ENCODE results near the gene MLXIPL. TPM values are rescaled to one million over a fixed set of nuclear protein-coding genes. Genes with fewer than 3 reads are reported as not detected.
A peak's percentile ranks its signal among the peaks of the same experiment; 100 is the strongest.
"Not testable (repeated sequence)": the region's sequence is repeated elsewhere in the genome, so short reads cannot be mapped to it uniquely, and the experiment has no call there.

The MLXIPL gene
- total RNA-seq, 1 donor from 2014 or later, result not detected

DNA sequence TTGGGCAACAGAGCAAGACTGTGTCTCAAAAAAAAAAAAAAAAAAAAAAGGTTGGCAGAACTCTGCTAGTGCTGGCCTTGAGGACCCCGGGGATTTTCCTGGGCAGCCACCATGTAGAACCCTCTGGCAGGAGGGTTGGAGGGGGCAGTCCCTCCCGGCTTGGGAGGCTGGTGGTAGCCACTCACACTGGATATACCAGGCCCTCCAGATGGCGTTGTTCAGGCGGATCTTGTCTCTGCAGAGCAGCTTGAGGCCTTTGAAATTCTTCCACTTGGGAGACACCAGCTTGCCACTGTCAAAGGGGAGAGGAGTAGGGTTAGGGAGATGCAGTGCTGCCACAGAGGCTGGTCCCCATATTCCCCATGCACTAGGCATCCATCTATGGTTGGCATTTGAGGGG is 8.4 kb downstream of the MLXIPL start:
- H3K9me3 Mint-ChIP-seq (ENCODE audit: low read depth), result no peaks in the 10 kb centered on the region
- no peaks in the 10 kb centered on the region for H3K36me3 Mint-ChIP-seq (ENCODE audit: low read depth)
- no peak for DNase-seq (ENCODE audit: low spot score)
- no peak overlapping the region for H3K27ac Mint-ChIP-seq (ENCODE audit: unreplicated experiment)
- H3K4me1 Mint-ChIP-seq (ENCODE audit: low read depth), result peaks cover 2% of the 10 kb centered on the region
- peaks cover 9% of the 10 kb centered on the region for H3K27me3 Mint-ChIP-seq (ENCODE audit: low read depth)
- TF ChIP-seq, protein P1, sequence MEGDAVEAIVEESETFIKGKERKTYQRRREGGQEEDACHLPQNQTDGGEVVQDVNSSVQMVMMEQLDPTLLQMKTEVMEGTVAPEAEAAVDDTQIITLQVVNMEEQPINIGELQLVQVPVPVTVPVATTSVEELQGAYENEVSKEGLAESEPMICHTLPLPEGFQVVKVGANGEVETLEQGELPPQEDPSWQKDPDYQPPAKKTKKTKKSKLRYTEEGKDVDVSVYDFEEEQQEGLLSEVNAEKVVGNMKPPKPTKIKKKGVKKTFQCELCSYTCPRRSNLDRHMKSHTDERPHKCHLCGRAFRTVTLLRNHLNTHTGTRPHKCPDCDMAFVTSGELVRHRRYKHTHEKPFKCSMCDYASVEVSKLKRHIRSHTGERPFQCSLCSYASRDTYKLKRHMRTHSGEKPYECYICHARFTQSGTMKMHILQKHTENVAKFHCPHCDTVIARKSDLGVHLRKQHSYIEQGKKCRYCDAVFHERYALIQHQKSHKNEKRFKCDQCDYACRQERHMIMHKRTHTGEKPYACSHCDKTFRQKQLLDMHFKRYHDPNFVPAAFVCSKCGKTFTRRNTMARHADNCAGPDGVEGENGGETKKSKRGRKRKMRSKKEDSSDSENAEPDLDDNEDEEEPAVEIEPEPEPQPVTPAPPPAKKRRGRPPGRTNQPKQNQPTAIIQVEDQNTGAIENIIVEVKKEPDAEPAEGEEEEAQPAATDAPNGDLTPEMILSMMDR (IDR thresholded peaks at IDR 0.05), result peak; percentile 49
- no peak overlapping the region for H3K4me3 Mint-ChIP-seq (ENCODE audit: unreplicated experiment)

DNA sequence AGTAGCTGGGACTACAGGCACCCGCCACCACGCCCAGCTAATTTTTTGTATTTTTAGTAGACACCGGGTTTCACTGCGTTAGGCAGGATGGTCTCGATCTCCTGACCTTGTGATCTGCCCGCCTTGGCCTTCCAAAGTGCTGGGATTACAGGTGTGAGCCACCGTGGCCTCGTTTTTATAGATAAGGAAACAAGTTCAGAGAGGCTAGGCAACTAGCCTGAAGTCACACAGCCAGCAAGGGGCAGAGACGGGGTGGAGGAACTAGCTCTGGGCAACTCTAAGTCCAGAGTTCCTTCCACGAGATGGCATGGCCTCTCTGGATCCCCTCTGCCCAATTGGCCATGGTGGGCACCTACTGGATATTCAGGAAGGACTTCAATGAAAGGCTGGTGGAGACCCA is 9.4 kb downstream of the MLXIPL start:
- not testable (repeated sequence) for H3K9me3 Mint-ChIP-seq (ENCODE audit: low read depth); DNase-seq (ENCODE audit: low spot score); H3K36me3 Mint-ChIP-seq (ENCODE audit: low read depth)

GRCh38 chr7:73613954-73614735 is 10.2 kb downstream of the MLXIPL start:
- Mint-ChIP-seq H3K27ac (ENCODE audit: unreplicated experiment) (no peak overlapping the region), H3K36me3 (ENCODE audit: low read depth) (no peaks in the 10 kb centered on the region), H3K4me3 (ENCODE audit: unreplicated experiment) (no peak overlapping the region), H3K4me1 (ENCODE audit: low read depth) (peaks cover 2% of the 10 kb centered on the region), H3K27me3 (ENCODE audit: low read depth) (peaks cover 9% of the 10 kb centered on the region), H3K9me3 (ENCODE audit: low read depth) (no peaks in the 10 kb centered on the region)
- TF ChIP-seq, protein P1 (IDR thresholded peaks at IDR 0.05), result no peak
- no peak for DNase-seq (ENCODE audit: low spot score)

More for the DNA sequence above, 9.4 kb downstream of the MLXIPL start:
- not testable (repeated sequence) for H3K27me3 Mint-ChIP-seq (ENCODE audit: low read depth); H3K4me1 Mint-ChIP-seq (ENCODE audit: low read depth); H3K4me3 Mint-ChIP-seq (ENCODE audit: unreplicated experiment); H3K27ac Mint-ChIP-seq (ENCODE audit: unreplicated experiment)

DNA sequence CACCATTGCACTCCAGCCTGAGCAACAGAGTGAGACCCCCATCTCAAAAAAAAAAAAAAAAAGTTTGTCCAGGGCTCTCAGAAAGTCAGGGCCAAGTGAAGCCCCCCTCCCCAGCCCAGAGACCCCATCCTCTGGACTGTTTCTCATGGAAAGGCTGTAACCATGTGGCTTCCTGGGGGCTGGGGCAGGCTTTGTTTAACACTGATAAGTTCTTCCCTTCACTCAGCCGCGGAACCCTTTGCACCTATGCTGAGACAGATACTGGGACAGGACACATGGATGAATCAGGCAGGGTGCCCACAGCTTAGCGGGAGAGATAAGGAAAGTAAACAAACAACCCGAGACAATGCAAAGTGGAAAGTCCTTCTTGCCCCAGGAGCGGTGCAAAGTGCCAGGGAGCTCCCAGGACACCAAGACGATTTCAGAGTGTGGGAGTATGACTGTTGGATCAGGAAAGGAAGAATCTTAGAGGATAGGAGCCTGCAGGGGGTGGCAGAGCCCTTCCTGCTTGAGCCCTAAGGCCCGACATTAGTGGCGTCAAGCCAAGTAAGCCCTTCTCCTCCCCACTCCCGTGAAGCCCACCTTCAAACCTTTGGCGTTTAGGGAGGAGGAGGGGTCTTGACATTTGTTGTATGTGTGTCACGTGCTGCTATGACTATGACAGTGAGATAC is 11.6 kb downstream of the MLXIPL start:
- Mint-ChIP-seq H3K36me3 (ENCODE audit: low read depth) (no peaks in the 10 kb centered on the region), H3K4me3 (ENCODE audit: unreplicated experiment) (no peak overlapping the region), H3K9me3 (ENCODE audit: low read depth) (no peaks in the 10 kb centered on the region), H3K27ac (ENCODE audit: unreplicated experiment) (no peak overlapping the region), H3K27me3 (ENCODE audit: low read depth) (peaks cover 9% of the 10 kb centered on the region), H3K4me1 (ENCODE audit: low read depth) (peaks cover 2% of the 10 kb centered on the region)
- DNase-seq (ENCODE audit: low spot score), result no peak
- TF ChIP-seq, protein P1 (IDR thresholded peaks at IDR 0.05), result peak; percentile 56

GRCh38 chr7:73611017-73611555 is 13.2 kb downstream of the MLXIPL start:
- no peak for DNase-seq (ENCODE audit: low spot score)
- H3K9me3 Mint-ChIP-seq (ENCODE audit: low read depth), result no peaks in the 10 kb centered on the region
- TF ChIP-seq, protein P1 (IDR thresholded peaks at IDR 0.05), result no peak
- H3K27ac Mint-ChIP-seq (ENCODE audit: unreplicated experiment), result no peak overlapping the region
- no peak overlapping the region for H3K4me3 Mint-ChIP-seq (ENCODE audit: unreplicated experiment)
- H3K27me3 Mint-ChIP-seq (ENCODE audit: low read depth), result peaks cover 11% of the 10 kb centered on the region
- H3K36me3 Mint-ChIP-seq (ENCODE audit: low read depth), result no peaks in the 10 kb centered on the region
- H3K4me1 Mint-ChIP-seq (ENCODE audit: low read depth), result peaks cover 2% of the 10 kb centered on the region

Measured in chondrocyte (in vitro differentiated cells).